ENCODE measurements around the gene CLASP1.
"Not testable (repeated sequence)": the region's sequence is repeated elsewhere in the genome, so short reads cannot be mapped to it uniquely, and the experiment has no call there.

Gene CLASP1

DNA sequence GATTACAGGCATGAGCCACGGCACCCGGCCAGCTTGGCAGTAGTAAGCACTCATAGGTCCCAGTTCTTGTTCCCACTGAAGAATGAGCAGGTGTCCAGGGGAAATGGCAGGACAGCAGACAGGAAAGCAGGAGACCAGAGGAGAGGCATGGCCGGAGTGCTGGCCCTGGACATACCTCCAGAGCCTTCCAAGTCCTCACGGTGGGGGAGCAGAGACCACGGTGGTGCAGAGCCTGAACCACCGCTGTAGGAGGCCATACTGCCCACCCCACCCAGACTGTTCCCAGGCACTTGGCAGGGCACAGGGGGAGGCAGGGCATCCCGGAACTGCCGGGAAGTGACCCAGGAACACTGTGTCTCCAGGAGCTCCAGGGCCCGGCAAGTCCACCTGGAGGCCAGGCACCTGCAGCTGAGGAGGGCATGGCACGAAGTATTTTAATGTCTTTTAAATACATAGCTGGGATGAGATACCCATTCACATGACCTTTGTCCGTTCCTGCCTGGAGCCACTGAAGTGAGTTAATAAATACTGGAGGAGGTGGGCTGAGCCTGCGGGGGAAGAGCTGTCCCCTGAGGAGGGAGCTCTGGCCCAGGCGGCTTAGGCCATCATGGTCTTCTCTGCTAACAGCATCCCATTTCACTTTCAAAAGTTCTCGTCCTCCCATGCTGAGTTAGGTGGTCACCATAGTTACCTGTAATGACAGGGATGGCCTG is 314.5 kb downstream of the CLASP1 start:
- FAIRE-seq, result no peak
- no peak for DNase-seq (ENCODE audit: insufficient read length, low spot score)

DNA sequence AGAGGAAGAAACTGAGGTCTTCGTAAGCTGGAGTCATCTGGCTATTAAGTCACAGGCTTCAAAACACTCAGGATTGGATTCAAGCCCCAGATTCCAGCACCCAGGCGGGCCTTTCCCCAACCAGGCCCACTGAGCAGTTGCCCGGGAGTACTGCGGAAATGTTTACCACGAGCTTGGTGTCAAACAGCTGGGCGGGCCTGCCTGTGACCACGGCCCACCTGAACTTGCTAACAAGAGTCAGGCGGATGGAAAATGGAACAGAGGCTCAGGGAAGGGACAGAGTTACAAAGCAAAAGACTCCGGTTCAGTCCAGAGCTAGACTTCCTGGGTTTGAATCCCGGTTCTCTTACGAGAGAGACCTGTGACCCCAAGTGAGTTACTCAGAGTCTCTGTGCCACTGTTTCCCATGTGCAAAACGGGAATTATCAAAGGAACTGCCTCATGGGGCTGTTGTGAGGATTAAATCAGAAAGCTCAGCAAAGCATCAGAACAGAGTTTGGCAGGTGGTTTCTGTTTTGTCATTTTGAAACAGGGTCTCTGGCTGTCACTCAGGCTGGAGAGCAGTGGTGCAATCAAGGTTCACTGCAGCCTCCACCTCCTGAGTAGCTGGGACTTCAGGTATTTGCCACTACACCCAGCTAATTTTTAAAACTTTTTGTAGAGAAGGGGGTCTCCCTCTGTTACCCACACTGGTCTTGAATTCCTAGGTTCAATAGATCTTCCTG is 315.3 kb downstream of the CLASP1 start:
- DNase-seq (ENCODE audit: insufficient read length, low spot score) (no peak), FAIRE-seq (no peak)
- TF ChIP-seq, protein P1, sequence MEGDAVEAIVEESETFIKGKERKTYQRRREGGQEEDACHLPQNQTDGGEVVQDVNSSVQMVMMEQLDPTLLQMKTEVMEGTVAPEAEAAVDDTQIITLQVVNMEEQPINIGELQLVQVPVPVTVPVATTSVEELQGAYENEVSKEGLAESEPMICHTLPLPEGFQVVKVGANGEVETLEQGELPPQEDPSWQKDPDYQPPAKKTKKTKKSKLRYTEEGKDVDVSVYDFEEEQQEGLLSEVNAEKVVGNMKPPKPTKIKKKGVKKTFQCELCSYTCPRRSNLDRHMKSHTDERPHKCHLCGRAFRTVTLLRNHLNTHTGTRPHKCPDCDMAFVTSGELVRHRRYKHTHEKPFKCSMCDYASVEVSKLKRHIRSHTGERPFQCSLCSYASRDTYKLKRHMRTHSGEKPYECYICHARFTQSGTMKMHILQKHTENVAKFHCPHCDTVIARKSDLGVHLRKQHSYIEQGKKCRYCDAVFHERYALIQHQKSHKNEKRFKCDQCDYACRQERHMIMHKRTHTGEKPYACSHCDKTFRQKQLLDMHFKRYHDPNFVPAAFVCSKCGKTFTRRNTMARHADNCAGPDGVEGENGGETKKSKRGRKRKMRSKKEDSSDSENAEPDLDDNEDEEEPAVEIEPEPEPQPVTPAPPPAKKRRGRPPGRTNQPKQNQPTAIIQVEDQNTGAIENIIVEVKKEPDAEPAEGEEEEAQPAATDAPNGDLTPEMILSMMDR (IDR thresholded peaks at IDR 0.05; ENCODE audit: insufficient read depth, missing control alignments), result no peak

More for the DNA sequence above, 314.5 kb downstream of the CLASP1 start:
- TF ChIP-seq, protein P1 (IDR thresholded peaks at IDR 0.05; ENCODE audit: insufficient read depth, missing control alignments), result no peak

- TF ChIP-seq, protein P1 (IDR thresholded peaks at IDR 0.05; ENCODE audit: insufficient read depth, missing control alignments), result no peak
- FAIRE-seq (no peak), DNase-seq (ENCODE audit: insufficient read length, low spot score) (no peak)
These were observed 316.0 kb downstream of the CLASP1 start for GRCh38 chr2:121333231-121333630.

DNA sequence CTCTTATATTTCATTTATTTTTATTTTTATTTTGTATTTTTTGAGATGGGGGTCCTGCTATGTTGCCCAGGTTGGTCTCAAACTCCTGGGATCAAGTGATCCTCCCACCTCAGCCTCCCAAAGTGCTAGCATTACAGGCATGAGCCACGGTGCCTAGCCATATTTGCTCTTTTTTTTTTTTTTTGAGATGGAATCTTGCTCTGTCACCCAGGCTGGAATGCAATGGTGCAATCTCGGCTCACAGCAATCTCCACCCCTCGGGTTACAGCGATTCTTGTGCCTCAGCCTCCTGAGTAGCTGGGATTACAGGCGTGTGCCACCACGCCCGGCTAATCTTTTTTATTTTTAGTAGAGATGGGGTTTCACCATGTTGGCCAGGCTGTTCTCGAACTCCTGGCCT is 317.9 kb downstream of the CLASP1 start:
- FAIRE-seq, result not testable (repeated sequence)

GRCh38 chr2:121330921-121331320 is 318.3 kb downstream of the CLASP1 start:
- FAIRE-seq (no peak), DNase-seq (ENCODE audit: insufficient read length, low spot score) (no peak)
- TF ChIP-seq, protein P1 (IDR thresholded peaks at IDR 0.05; ENCODE audit: insufficient read depth, missing control alignments), result no peak

More for the DNA sequence above, 317.9 kb downstream of the CLASP1 start:
- DNase-seq (ENCODE audit: insufficient read length, low spot score), result not testable (repeated sequence)

DNA sequence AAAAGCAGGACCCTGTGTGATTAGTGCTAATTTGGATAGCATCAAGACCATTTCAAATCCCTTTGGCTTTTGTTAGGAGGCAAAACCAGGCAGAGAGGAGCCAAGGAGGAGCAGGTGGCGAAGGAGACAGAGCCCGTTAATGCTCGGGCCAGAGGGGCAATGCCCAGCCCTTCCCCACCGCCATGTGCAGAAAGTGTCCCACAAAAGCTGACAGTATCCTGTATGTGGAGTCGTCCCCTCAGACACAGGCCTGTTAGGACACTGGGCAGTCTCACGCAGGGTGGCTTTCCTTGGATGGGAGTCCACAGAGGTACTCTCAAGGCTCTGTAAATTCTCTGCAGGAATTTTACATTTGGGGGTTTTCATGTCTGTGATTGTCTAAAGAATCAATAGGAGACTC is 319.5 kb downstream of the CLASP1 start:
- DNase-seq (ENCODE audit: insufficient read length, low spot score) (no peak), FAIRE-seq (no peak)
- TF ChIP-seq, protein P1 (IDR thresholded peaks at IDR 0.05; ENCODE audit: insufficient read depth, missing control alignments), result no peak

DNA sequence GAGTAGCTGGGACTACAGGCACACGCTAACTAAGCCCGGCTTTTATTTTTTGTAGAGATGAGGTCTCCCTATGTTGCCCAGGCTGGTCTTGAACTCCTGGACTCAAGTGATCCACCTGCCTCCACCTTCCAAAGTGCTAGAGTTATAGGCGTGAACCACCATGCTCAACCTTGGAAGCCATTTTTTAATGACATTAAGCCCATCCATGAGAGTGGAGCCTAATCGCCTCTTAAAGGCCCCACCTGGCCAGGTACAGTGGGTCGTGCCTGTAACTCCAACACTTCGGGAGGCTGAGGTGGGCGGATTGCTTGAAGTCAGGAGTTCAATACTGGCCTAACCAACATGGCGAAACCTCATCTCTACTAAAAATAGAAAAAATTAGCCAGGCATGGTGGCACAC is 322.6 kb downstream of the CLASP1 start:
- no peak for FAIRE-seq
- TF ChIP-seq, protein P1 (IDR thresholded peaks at IDR 0.05; ENCODE audit: insufficient read depth, missing control alignments), result no peak
- DNase-seq (ENCODE audit: insufficient read length, low spot score), result no peak
